Measurements from ENCODE around the gene HOXC9.

Gene HOXC9

DNA sequence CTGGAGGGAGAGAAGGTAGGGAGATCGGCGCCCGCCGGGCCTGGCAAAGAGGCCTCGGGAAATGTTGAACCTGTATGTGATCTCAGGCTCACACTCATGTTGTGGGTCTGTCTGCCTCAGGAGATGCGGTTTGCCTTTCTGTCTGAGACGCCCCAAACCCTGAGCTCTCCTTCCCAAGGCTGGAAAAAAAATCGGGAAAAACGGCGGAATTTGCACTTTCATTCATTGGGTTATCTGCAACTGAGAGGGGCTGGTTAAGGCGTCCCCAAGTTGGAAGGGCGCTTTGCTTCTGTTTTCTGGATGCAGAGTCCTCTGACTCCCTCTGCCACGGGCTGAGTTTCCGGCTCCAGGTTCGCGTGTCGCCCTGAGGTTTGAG is 5.0 kb upstream of the HOXC9 start:
- Histone ChIP-seq H4K20me1 (ENCODE audit: low read depth, low read length) (no peaks in the 10 kb centered on the region), H3F3A (ENCODE audit: insufficient read depth) (no peaks in the 10 kb centered on the region), H2AFZ (ENCODE audit: low read depth, low read length, severe bottlenecking) (no peak overlapping the region), H3K79me2 (ENCODE audit: insufficient read depth, low read length) (no peaks in the 10 kb centered on the region), H3K36me3 (ENCODE audit: low read length) (no peaks in the 10 kb centered on the region), H3K27me3 (ENCODE audit: low read length) (no peaks in the 10 kb centered on the region), H3K4me3 (ENCODE audit: insufficient read depth, low read length, poor library complexity, severe bottlenecking) (no peak overlapping the region), H3K27ac (ENCODE audit: low read depth, low read length) (no peak overlapping the region), H3K9me2 (replicated peaks; ENCODE audit: insufficient read depth, low read length) (no peaks in the 10 kb centered on the region), H3K4me2 (ENCODE audit: low read depth, low read length, poor library complexity, severe bottlenecking) (no peak overlapping the region), H3K9ac (ENCODE audit: low read length) (no peak overlapping the region), H3K9me3 (ENCODE audit: insufficient read depth, low read length) (no peaks in the 10 kb centered on the region)
- TF ChIP-seq, protein P1, sequence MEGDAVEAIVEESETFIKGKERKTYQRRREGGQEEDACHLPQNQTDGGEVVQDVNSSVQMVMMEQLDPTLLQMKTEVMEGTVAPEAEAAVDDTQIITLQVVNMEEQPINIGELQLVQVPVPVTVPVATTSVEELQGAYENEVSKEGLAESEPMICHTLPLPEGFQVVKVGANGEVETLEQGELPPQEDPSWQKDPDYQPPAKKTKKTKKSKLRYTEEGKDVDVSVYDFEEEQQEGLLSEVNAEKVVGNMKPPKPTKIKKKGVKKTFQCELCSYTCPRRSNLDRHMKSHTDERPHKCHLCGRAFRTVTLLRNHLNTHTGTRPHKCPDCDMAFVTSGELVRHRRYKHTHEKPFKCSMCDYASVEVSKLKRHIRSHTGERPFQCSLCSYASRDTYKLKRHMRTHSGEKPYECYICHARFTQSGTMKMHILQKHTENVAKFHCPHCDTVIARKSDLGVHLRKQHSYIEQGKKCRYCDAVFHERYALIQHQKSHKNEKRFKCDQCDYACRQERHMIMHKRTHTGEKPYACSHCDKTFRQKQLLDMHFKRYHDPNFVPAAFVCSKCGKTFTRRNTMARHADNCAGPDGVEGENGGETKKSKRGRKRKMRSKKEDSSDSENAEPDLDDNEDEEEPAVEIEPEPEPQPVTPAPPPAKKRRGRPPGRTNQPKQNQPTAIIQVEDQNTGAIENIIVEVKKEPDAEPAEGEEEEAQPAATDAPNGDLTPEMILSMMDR (IDR thresholded peaks at IDR 0.05; ENCODE audit: insufficient read depth, low read length, poor library complexity, severe bottlenecking), result no peak
- TF ChIP-seq EZH2phosphoT487 (conservative IDR thresholded peaks at IDR 0.05; ENCODE audit: low read length), result no peak

DNA sequence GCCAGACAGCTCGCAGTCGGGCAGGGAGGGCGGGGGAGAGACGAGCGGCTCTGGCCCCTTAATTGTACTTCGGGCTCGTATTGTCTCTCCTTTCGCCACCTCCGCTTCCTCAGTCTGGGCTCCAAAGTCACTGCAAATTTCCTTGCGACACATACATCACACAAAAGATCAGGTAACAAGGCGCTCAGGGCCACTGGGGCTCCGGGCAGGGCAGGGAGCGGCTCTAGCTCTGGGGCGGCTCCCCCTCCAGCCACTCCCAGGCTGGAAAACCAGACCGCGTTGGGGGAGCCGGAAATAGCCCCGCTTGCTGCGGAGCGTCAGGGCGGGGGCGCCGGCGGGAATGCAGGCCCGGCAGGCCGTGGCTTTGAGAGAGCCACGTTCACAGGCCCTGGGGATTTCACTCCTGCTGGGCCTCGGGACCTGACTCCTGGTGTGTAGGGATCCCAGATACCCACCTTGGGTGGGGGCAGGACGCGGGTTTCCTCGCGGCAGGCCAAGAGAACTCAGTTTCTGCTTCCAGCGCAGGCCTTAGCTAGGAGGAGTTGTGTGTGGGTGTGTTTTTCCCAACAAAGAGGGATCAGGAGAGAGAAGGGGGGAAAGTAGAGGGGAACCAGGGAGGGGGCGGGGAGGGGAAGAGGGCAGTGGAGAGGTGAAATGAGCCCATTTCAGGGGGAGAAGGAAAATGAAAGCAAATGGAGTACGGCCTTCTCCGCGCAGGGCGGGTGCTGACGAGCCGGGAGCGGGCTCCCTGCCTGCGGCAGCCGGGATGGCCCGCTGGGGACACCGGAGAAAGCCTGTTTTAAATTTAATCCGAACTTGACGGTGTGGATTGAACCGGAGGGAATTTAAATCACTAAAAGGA is 4.4 kb upstream of the HOXC9 start:
- H2AFZ ChIP-seq (ENCODE audit: low read depth, low read length, severe bottlenecking), result no peak overlapping the region
- no peaks in the 10 kb centered on the region for H3K9me2 ChIP-seq (replicated peaks; ENCODE audit: insufficient read depth, low read length)
- H4K20me1 ChIP-seq (ENCODE audit: low read depth, low read length), result no peaks in the 10 kb centered on the region
- no peaks in the 10 kb centered on the region for H3K36me3 ChIP-seq (ENCODE audit: low read length)
- no peak overlapping the region for H3K27ac ChIP-seq (ENCODE audit: low read depth, low read length)
- no peak overlapping the region for H3K4me2 ChIP-seq (ENCODE audit: low read depth, low read length, poor library complexity, severe bottlenecking)
- H3K27me3 ChIP-seq (ENCODE audit: low read length), result no peaks in the 10 kb centered on the region
- TF ChIP-seq, protein P1 (IDR thresholded peaks at IDR 0.05; ENCODE audit: insufficient read depth, low read length, poor library complexity, severe bottlenecking), result no peak
- no peak for TF ChIP-seq EZH2phosphoT487 (conservative IDR thresholded peaks at IDR 0.05; ENCODE audit: low read length)
- H3K79me2 ChIP-seq (ENCODE audit: insufficient read depth, low read length), result no peaks in the 10 kb centered on the region
- no peaks in the 10 kb centered on the region for H3F3A ChIP-seq (ENCODE audit: insufficient read depth)
- H3K9ac ChIP-seq (ENCODE audit: low read length), result no peak overlapping the region
- no peak overlapping the region for H3K4me3 ChIP-seq (ENCODE audit: insufficient read depth, low read length, poor library complexity, severe bottlenecking)
- H3K9me3 ChIP-seq (ENCODE audit: insufficient read depth, low read length), result no peaks in the 10 kb centered on the region

DNA sequence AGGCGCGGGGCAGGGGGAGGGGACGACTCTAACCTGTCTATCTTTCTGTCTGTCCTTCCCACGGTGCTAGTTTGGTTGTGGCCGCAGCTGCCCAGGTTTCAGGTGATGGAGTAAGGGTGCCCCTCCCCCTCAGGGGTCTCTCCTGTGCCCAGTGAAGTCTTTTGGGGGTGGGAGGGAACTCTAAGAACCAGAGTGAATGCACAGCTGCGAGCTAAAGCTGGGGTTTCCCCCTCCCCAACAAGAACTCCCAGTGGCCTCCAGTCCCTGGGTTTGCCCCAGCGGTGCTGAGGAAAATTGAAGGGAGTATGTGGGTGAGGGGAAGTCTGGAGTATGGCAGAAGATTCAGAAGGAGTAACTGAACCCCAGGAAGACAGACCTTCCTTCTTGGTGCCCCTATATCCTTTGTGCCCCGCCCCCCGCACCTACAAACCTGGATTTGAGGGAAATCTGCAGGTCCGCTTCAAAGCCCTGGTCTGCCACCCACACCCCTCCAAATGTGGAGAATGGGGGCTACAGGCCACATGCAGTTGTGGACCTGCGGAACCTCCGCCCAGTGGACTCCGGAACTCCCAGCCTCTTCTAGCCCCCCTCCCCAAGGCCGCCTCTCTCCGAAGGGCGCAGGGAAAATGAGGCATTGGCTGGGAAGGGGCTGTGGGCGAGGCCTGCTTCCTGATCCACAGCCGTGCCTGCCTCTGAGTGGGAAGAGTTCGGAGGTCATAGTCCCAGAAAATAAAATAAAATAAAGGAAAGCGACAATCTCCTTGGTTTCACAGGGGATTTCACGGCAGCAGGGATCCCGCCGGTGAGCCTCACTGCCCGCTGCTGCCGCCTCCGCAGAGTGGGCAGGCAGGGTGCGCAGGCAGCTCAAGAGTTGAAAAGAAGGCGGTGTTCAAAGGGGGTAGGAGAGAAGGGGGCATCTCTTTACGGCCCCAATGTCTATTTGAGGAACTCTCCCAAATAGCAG is 3.4 kb upstream of the HOXC9 start:
- no peaks in the 10 kb centered on the region for H3K79me2 ChIP-seq (ENCODE audit: insufficient read depth, low read length)
- H3K9me2 ChIP-seq (replicated peaks; ENCODE audit: insufficient read depth, low read length), result no peaks in the 10 kb centered on the region
- no peaks in the 10 kb centered on the region for H3K36me3 ChIP-seq (ENCODE audit: low read length)
- no peak overlapping the region for H3K9ac ChIP-seq (ENCODE audit: low read length)
- no peak overlapping the region for H3K4me2 ChIP-seq (ENCODE audit: low read depth, low read length, poor library complexity, severe bottlenecking)
- no peaks in the 10 kb centered on the region for H3K27me3 ChIP-seq (ENCODE audit: low read length)
- TF ChIP-seq EZH2phosphoT487 (conservative IDR thresholded peaks at IDR 0.05; ENCODE audit: low read length), result no peak
- TF ChIP-seq, protein P1 (IDR thresholded peaks at IDR 0.05; ENCODE audit: insufficient read depth, low read length, poor library complexity, severe bottlenecking), result no peak
- H2AFZ ChIP-seq (ENCODE audit: low read depth, low read length, severe bottlenecking), result no peak overlapping the region
- no peak overlapping the region for H3K4me3 ChIP-seq (ENCODE audit: insufficient read depth, low read length, poor library complexity, severe bottlenecking)
- H3F3A ChIP-seq (ENCODE audit: insufficient read depth), result no peaks in the 10 kb centered on the region
- no peaks in the 10 kb centered on the region for H4K20me1 ChIP-seq (ENCODE audit: low read depth, low read length)
- H3K9me3 ChIP-seq (ENCODE audit: insufficient read depth, low read length), result no peaks in the 10 kb centered on the region
- H3K27ac ChIP-seq (ENCODE audit: low read depth, low read length), result no peak overlapping the region
